K562 (cell line): ENCODE measurements around the gene SLC26A6. TPM values are rescaled to one million over a fixed set of nuclear protein-coding genes. Genes with fewer than 3 reads are reported as not detected.
A peak's percentile ranks its signal among the peaks of the same experiment; 100 is the strongest.

ENCODE experiments used
- ATAC-seq: fragments of 200-7000 bp; cut with Tn5 transposase; 3 replicates; pipeline ENCODE4 v1.9.1; 2020; ENCODE audit warnings: moderate library complexity
- BruUV-seq: library from RNA; stranded (reverse); fragments of 400-500 nt; replicated peaks from 2 replicates; lab custom pipeline; 2021; lab: Mats Ljungman, UMichigan
- CTCF ChIA-PET: fragments of 300-600 bp; formaldehyde crosslinking; extraction: SDS; loops from one replicate; lab custom pipeline; 2021; ENCODE audit warnings: low intra/inter-chr PET ratio; lab: Yijun Ruan, JAX
- POLR2A ChIA-PET: fragments of 300-600, 350-650 bp; sonication (Branson Sonifier 250); formaldehyde crosslinking; extraction: SDS; loops from one replicate; lab custom pipeline; 2021; ENCODE audit warnings: antibody characterized with exemption, inconsistent platforms; lab: Yijun Ruan, JAX
- DNase-seq, 4 experiments: peaks; one replicate each; pipeline versions ENCODE4 v3.0.0 to v3.0.0-alpha.2; 2011 to 2018; ENCODE audit warnings: low spot score in 3 of 4, mixed read lengths in 3 of 4; ENCODE audit errors: extremely low read depth in 1 of 4
- FAIRE-seq: peaks from 2 replicates; lab custom pipeline; 2011; peaks lifted over from hg19 to GRCh38; lab: Jason Lieb, UNC
- H2AFZ ChIP-seq: 2 replicates; pipeline ENCODE4 v1.6.0; 2011; ENCODE audit warnings: low read depth, low read length, control low read depth, inconsistent platforms
- H3K27ac ChIP-seq: fragments of 200-600 bp; 3 replicates; pipeline ENCODE4 v1.8.0; 2011; ENCODE audit warnings: low read depth, mild to moderate bottlenecking, control low read depth, inconsistent platforms, low read length, moderate library complexity, mixed read lengths; ENCODE audit errors: extremely low read depth
- H3K27me3 ChIP-seq, 2 experiments: fragments of 300-600 bp in 1 of 2; 2 replicates in 1 of 2; 3 replicates in 1 of 2; pipeline versions ENCODE4 v1.6.0 to v1.8.0; 2011; ENCODE audit warnings: inconsistent platforms in 2 of 2, low read length in 2 of 2, mild to moderate bottlenecking in 1 of 2, mixed read lengths in 1 of 2, moderate library complexity in 1 of 2; ENCODE audit not compliant: control insufficient read depth in 2 of 2, insufficient read depth in 2 of 2
- H3K36me3 ChIP-seq: fragments of 300-600 bp; 3 replicates; pipeline ENCODE4 v1.8.0; 2011; ENCODE audit warnings: mild to moderate bottlenecking, low read length, inconsistent platforms; ENCODE audit not compliant: control insufficient read depth, insufficient read depth
- H3K4me1 ChIP-seq, 2 experiments: fragments of 200-600 bp in 1 of 2; replicated peaks in 1 of 2; 2 replicates in 1 of 2; 3 replicates in 1 of 2; pipeline versions ENCODE4 v1.5.1 to v1.8.0; 2011; ENCODE audit warnings: inconsistent platforms in 2 of 2, low read length in 2 of 2, mild to moderate bottlenecking in 1 of 2, mixed read lengths in 1 of 2, moderate library complexity in 1 of 2; ENCODE audit not compliant: control insufficient read depth in 2 of 2, insufficient read depth in 2 of 2
- H3K4me2 ChIP-seq: 2 replicates; pipeline ENCODE4 v1.6.1; 2011; ENCODE audit warnings: low read length, control low read depth, inconsistent platforms, mixed read lengths; ENCODE audit not compliant: insufficient read depth
- H3K4me3 ChIP-seq: fragments of 200-600 bp; sonication (generic), shearing (Covaris generic); 2 replicates; pipeline ENCODE4 v1.5.1; 2016; ENCODE audit warnings: control low read depth, inconsistent platforms
- H3K79me2 ChIP-seq: fragments of 200-600 bp; 3 replicates; pipeline ENCODE4 v1.8.0; 2011; ENCODE audit warnings: low read length, inconsistent platforms; ENCODE audit not compliant: control insufficient read depth, insufficient read depth
- H3K9ac ChIP-seq, 2 experiments: 2 replicates each; pipeline versions ENCODE4 v1.6.0 to v1.6.1; 2011; ENCODE audit warnings: low read depth in 2 of 2, low read length in 2 of 2, control low read depth in 1 of 2, inconsistent platforms in 1 of 2, mild to moderate bottlenecking in 1 of 2, mixed read lengths in 1 of 2; ENCODE audit not compliant: insufficient read depth in 1 of 2
- H3K9me1 ChIP-seq: one replicate; pipeline ENCODE4 v1.6.0; 2011; ENCODE audit warnings: inconsistent platforms, mild to moderate bottlenecking, low read length, moderate library complexity; ENCODE audit not compliant: control insufficient read depth, insufficient read depth
- H3K9me3 ChIP-seq: replicated peaks from 2 replicates; pipeline ENCODE4 v1.5.1; 2011; ENCODE audit warnings: low read depth, low read length, inconsistent platforms; ENCODE audit not compliant: control insufficient read depth, insufficient read depth
- H4K20me1 ChIP-seq: replicated peaks from 2 replicates; pipeline ENCODE4 v1.6.1; 2011; ENCODE audit warnings: low read length, inconsistent platforms, mixed read lengths; ENCODE audit not compliant: control insufficient read depth, insufficient read depth
- HLTF ChIP-seq: fragments of 450-650 bp; IDR thresholded peaks from 2 replicates; pipeline ENCODE4 v1.6.1; 2016
- HMG20A ChIP-seq: fragments of 450-650 bp; formaldehyde crosslinking; conservative IDR thresholded peaks from 2 replicates; pipeline ENCODE4 v1.4.0; 2020; ENCODE audit warnings: mild to moderate bottlenecking, mixed read lengths
- KHSRP ChIP-seq: fragments of 450-650 bp; IDR thresholded peaks from 2 replicates; pipeline ENCODE4 v1.6.1; 2017
- MTA2 ChIP-seq: fragments of 450-650 bp; IDR thresholded peaks from 2 replicates; pipeline ENCODE4 v1.6.1; 2016; ENCODE audit warnings: low read depth
- NFATC3 ChIP-seq: fragments of 450-650 bp; IDR thresholded peaks from 2 replicates; pipeline ENCODE4 v1.6.1; 2017; ENCODE audit warnings: mild to moderate bottlenecking
- PCBP2 ChIP-seq: fragments of 200-400 bp; formaldehyde crosslinking; IDR thresholded peaks from 2 replicates; pipeline ENCODE4 v1.6.1; 2018; ENCODE audit warnings: low read length, low read depth, mild to moderate bottlenecking, moderate library complexity; ENCODE audit not compliant: poor library complexity, severe bottlenecking
- PURB ChIP-seq: sonication (generic); formaldehyde crosslinking; IDR thresholded peaks from 2 replicates; pipeline ENCODE4 v1.9.0; 2021; ENCODE audit warnings: low read depth, mild to moderate bottlenecking, missing genetic modification reagents
- SIN3B ChIP-seq: fragments of 450-650 bp; IDR thresholded peaks from 2 replicates; pipeline ENCODE4 v1.6.1; 2017; ENCODE audit warnings: low read depth, mild to moderate bottlenecking, moderate library complexity
- ZNF274 ChIP-seq: IDR thresholded peaks from 2 replicates; pipeline ENCODE4 v1.6.1; 2011; ENCODE audit warnings: low read depth, mild to moderate bottlenecking, low read length, moderate library complexity, borderline replicate concordance
- ZNF589 ChIP-seq: fragments of 200-800 bp; sonication (Bioruptor generic); IDR thresholded peaks from 2 replicates; pipeline ENCODE4 v1.6.1; 2016; ENCODE audit warnings: low read depth, missing genetic modification characterization, missing compliant biosample characterization
- ZNF668 ChIP-seq: fragments of 250-450 bp; sonication (Bioruptor Pico); IDR thresholded peaks from 2 replicates; pipeline ENCODE4 v1.8.0; 2022; ENCODE audit warnings: mild to moderate bottlenecking, inconsistent platforms
- ZNF764 ChIP-seq: fragments of 250-450 bp; sonication (Bioruptor Pico); IDR thresholded peaks from 2 replicates; pipeline ENCODE4 v1.4.0; 2020; ENCODE audit warnings: low read depth, mild to moderate bottlenecking, moderate library complexity
- WGBS: fragments of 100-300 bp; shearing (Covaris generic); methylation state at CpG from one replicate; pipeline ENCODE4 v1.1.6; 2016; ENCODE audit warnings: low coverage, mixed read lengths; ENCODE audit not compliant: insufficient coverage; ENCODE audit errors: missing lambda C conversion rate; 5-methylcytosine and 5-hydroxymethylcytosine counted together
- in situ Hi-C: fragments of 300-500 bp; cut with MboI; formaldehyde crosslinking; loops from 4 replicates; pipeline ENCODE4 v1.15.0; 2018; ENCODE audit warnings: inconsistent platforms, mixed read lengths
- intact Hi-C: fragments of 100-400 bp; cut with micrococcal nuclease; formaldehyde crosslinking; loops from 2 replicates; pipeline ENCODE4 v1.14.2; 2022
- polyA plus RNA-seq, 8 experiments: library from polyadenylated mRNA; depleted of rRNA in 4 of 8; stranded (reverse) in 5 of 8; unstranded in 3 of 8; fragments of >200 nt; fragmentation: Nextera tagmentation in 2 of 8; fragmentation: Illumina TruSeq in 1 of 8; extraction: Ambion mirVana in 2 of 8; extraction: Trizol in 1 of 8; gene quantifications; 2 replicates each; pipeline versions ENCODE4 v1.2.1 to v1.2.3, GENCODE V29; 2011 to 2014; ENCODE audit warnings: inconsistent platforms in 1 of 8, missing spikeins in 1 of 8
- total RNA-seq, 7 experiments: library from RNA; depleted of rRNA in 6 of 7; stranded (reverse); fragments of >200 nt in 6 of 7; fragmentation: Illumina TruSeq in 2 of 7; extraction: Trizol in 2 of 7; gene quantifications; 2 replicates each; pipeline versions ENCODE4 v1.2.1 to v1.2.3, GENCODE V29; 2011 to 2021; ENCODE audit warnings: low replicate concordance in 1 of 7
- TF ChIP-seq, protein P1 (sequence below): fragments of 250-450 bp; sonication (Bioruptor Pico); IDR thresholded peaks from 2 replicates; pipeline ENCODE4 v1.8.0; 2022; ENCODE audit warnings: moderate library complexity, mild to moderate bottlenecking, inconsistent platforms
- TF ChIP-seq, protein P2 (sequence below), 2 experiments: fragments of 450-650 bp; IDR thresholded peaks; 2 replicates each; pipeline ENCODE4 v1.6.1; 2018; ENCODE audit warnings: mild to moderate bottlenecking in 2 of 2, low read depth in 1 of 2; ENCODE audit not compliant: partially characterized antibody in 2 of 2
- TF ChIP-seq, protein P3 (sequence below): fragments of 450-650 bp; IDR thresholded peaks from 2 replicates; pipeline ENCODE4 v1.6.1; 2018; ENCODE audit warnings: mild to moderate bottlenecking, low read depth; ENCODE audit not compliant: partially characterized antibody

The SLC26A6 gene
- total and polyA plus RNA-seq, 9 of the 15 experiments (the other 6 are each of a cell fraction or from before 2014, with no cell fraction given), result 2.1 to 27.2 (median 14.8) TPM

DNA sequence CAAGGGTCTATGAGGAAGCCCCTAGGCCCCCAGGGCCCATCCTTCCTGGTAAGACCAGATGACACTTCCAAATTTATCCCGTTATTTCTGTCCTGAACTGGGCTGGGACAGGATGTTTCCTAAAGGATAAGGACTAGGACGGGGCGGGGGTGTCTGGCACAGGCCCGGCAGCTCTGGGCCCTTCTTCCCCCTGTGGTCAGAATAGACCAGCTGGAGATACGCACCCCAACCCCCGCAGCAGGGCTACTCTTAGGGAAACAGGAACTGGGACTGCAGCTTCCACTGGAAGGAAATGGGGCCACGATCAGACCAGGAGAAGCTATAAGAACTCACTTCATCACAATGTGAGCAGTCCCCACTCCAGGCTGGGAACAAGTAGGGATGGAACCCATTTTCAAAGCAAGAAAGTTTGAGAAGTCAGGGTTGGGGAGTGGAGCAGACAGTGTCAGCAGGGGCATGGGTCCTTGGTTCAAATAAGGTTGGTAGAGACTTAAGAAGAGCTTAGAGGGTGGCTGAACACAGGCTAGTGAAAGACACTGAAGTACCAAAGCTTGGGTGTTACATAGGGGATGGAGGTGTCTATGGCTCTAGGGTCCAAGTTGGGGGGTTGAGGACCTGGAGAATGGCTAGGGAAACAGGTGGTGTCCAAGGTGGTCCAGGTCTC is 49.4 kb upstream of the SLC26A6 start (continued):
- TF ChIP-seq, protein P1, sequence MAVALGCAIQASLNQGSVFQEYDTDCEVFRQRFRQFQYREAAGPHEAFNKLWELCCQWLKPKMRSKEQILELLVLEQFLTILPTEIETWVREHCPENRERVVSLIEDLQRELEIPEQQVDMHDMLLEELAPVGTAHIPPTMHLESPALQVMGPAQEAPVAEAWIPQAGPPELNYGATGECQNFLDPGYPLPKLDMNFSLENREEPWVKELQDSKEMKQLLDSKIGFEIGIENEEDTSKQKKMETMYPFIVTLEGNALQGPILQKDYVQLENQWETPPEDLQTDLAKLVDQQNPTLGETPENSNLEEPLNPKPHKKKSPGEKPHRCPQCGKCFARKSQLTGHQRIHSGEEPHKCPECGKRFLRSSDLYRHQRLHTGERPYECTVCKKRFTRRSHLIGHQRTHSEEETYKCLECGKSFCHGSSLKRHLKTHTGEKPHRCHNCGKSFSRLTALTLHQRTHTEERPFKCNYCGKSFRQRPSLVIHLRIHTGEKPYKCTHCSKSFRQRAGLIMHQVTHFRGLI, result no peak

DNA sequence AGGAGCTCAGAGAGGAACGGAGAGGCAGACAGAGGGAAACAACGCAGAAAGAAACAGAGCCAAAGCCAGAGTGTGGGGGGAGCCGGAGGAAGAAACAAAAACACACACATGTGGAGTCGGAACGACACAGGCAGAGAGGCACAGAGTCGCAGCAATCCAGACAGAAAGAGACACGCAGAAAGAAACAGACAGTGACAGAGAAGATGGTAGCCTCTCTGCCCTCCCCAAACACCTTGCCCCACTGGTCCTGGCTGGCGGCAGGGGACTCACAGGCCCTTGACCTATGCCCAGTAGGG is 48.7 kb upstream of the SLC26A6 start:
- H3K27ac ChIP-seq, result no peak overlapping the region; the same call in 2 of the 3 replicates
- no TSS peak for BruUV-seq
- no peaks in the 10 kb centered on the region for H3K9me1 ChIP-seq
- H3K4me3 ChIP-seq, result peak overlapping the region; percentile 88
- intact Hi-C loops, result no loop called here
- H4K20me1 ChIP-seq, result peaks cover 13% of the 10 kb centered on the region; the same call in 1 of the 2 replicates
- no peak for ATAC-seq
- POLR2A ChIA-PET, result interaction anchor here (1.1 to 1.7 kb wide), 5 partner anchors 8 to 163 kb away, joined by 3 to 7 read pairs (median 3); no protein-coding TSS in a partner anchor
- WGBS, result 42% methylated on average over 7 of the region's 8 CpGs
- H3K4me1 ChIP-seq, result peaks cover 21 to 30% of the 10 kb centered on the region in 2 experiments; a peak in 4 of 5 replicates
- H3K27me3 ChIP-seq, result no peaks in the 10 kb centered on the region
- no peak for FAIRE-seq
- CTCF ChIA-PET, result no interaction called here
- H3K36me3 ChIP-seq, result peaks cover 66% of the 10 kb centered on the region
- H3K9ac ChIP-seq, result peak overlapping the region; percentile 59 to 87; a peak in 3 of 4 replicates
- no peak for DNase-seq
- in situ Hi-C loops, result no loop called here
- H3K9me3 ChIP-seq, result no peaks in the 10 kb centered on the region
- peak overlapping the region; percentile 91 for H3K4me2 ChIP-seq
- H2AFZ ChIP-seq, result no peak overlapping the region
- peaks cover 27% of the 10 kb centered on the region for H3K79me2 ChIP-seq
- TF ChIP-seq NFATC3 (no peak), KHSRP (no peak), ZNF764 (CRISPR knock-in tag) (no peak), HMG20A (CRISPR knock-in tag) (no peak), ZNF589 (no peak), PURB (no peak), PCBP2 (no peak), SIN3B (no peak), ZNF274 (no peak), MTA2 (no peak), ZNF668 (CRISPR knock-in tag) (no peak), HLTF (no peak)
- TF ChIP-seq, protein P2, sequence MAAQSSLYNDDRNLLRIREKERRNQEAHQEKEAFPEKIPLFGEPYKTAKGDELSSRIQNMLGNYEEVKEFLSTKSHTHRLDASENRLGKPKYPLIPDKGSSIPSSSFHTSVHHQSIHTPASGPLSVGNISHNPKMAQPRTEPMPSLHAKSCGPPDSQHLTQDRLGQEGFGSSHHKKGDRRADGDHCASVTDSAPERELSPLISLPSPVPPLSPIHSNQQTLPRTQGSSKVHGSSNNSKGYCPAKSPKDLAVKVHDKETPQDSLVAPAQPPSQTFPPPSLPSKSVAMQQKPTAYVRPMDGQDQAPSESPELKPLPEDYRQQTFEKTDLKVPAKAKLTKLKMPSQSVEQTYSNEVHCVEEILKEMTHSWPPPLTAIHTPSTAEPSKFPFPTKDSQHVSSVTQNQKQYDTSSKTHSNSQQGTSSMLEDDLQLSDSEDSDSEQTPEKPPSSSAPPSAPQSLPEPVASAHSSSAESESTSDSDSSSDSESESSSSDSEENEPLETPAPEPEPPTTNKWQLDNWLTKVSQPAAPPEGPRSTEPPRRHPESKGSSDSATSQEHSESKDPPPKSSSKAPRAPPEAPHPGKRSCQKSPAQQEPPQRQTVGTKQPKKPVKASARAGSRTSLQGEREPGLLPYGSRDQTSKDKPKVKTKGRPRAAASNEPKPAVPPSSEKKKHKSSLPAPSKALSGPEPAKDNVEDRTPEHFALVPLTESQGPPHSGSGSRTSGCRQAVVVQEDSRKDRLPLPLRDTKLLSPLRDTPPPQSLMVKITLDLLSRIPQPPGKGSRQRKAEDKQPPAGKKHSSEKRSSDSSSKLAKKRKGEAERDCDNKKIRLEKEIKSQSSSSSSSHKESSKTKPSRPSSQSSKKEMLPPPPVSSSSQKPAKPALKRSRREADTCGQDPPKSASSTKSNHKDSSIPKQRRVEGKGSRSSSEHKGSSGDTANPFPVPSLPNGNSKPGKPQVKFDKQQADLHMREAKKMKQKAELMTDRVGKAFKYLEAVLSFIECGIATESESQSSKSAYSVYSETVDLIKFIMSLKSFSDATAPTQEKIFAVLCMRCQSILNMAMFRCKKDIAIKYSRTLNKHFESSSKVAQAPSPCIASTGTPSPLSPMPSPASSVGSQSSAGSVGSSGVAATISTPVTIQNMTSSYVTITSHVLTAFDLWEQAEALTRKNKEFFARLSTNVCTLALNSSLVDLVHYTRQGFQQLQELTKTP (IDR thresholded peaks at IDR 0.05; ENCODE audit: low read depth in 1 of 2, partially characterized antibody in 2 of 2), result no peak
- TF ChIP-seq, protein P3, sequence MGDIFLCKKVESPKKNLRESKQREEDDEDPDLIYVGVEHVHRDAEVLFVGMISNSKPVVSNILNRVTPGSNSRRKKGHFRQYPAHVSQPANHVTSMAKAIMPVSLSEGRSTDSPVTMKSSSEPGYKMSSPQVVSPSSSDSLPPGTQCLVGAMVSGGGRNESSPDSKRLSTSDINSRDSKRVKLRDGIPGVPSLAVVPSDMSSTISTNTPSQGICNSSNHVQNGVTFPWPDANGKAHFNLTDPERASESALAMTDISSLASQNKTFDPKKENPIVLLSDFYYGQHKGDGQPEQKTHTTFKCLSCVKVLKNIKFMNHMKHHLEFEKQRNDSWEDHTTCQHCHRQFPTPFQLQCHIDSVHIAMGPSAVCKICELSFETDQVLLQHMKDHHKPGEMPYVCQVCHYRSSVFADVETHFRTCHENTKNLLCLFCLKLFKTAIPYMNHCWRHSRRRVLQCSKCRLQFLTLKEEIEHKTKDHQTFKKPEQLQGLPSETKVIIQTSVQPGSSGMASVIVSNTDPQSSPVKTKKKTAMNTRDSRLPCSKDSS, result no peak
